Thyroid gland (tissue), 4 donors: ENCODE measurements around the gene ITPKB.

Source experiments
- CTCF ChIP-seq, 6 experiments: fragments of 200-600 bp in 3 of 6; fragments of 450-650 bp in 3 of 6; sonication (generic) in 3 of 6; IDR thresholded peaks; one replicate each; pipeline ENCODE4 v1.5.1; 2016 to 2019; ENCODE audit warnings: antibody characterized with exemption in 6 of 6, mild to moderate bottlenecking in 2 of 6, inconsistent platforms in 1 of 6, moderate library complexity in 1 of 6
- POLR2A ChIP-seq, 2 donors: fragments of 450-650 bp; IDR thresholded peaks; one replicate each; pipeline ENCODE4 v1.6.1; 2017; ENCODE audit warnings: antibody characterized with exemption in 2 of 2, mild to moderate bottlenecking in 2 of 2, moderate library complexity in 1 of 2

DNA sequence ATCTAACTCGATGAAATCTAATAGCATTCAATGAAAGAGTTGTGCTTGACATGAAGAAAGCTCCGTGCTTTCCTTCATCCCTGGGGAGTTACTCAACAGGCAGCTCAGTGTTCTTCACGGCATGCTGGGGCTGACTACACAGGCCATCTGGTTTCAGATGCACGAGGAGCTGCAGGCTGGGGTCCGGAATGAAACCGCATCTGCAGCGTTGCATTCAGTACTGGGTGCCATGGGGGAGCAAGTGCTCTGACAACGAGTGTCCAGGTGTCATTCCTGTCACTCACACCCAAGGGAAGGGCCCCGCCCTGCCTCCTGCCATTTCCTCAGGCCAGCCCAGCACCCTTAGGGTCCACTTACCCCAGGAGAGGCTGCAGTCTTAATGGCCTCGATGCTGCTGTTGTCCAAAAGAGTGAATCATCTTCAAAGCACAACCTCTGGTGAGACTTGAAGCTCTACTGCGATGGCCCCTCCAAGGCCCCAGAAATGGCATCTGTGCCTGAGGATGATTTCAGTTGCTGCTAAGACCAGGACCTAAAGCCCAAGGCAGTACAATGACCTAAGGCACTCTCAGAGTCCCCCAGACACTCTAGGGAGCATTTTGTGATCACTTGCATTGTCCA lies 129.1 kb downstream of the ITPKB start:
- no peak for TF ChIP-seq CTCF (IDR thresholded peaks at IDR 0.05)
- no peak for TF ChIP-seq POLR2A (IDR thresholded peaks at IDR 0.05)
